Neural cell (in vitro differentiated cells): Measurements from ENCODE around the gene LRRC37A3. TPM values are rescaled to one million over a fixed set of nuclear protein-coding genes. Genes with fewer than 3 reads are reported as not detected.
"Not testable (repeated sequence)": the region's sequence is repeated elsewhere in the genome, so short reads cannot be mapped to it uniquely, and the experiment has no call there.

Experiments
- H2AFZ ChIP-seq: fragments of 200-600, 300-800 bp; sonication (generic), shearing (Covaris generic); 2 replicates; pipeline ENCODE4 v1.6.0; 2014; ENCODE audit warnings: low read depth, mild to moderate bottlenecking, antibody characterized with exemption, low read length, moderate library complexity
- H3F3A ChIP-seq: fragments of 200-600 bp; shearing (Covaris generic); 2 replicates; pipeline ENCODE4 v1.6.1; 2016; ENCODE audit warnings: mild to moderate bottlenecking, moderate library complexity, mixed read lengths, antibody characterized with exemption, low read length; ENCODE audit not compliant: insufficient read depth, poor library complexity, severe bottlenecking
- H3K27ac ChIP-seq: fragments of 200-600, 300-800 bp; sonication (generic), shearing (Covaris generic); 2 replicates; pipeline ENCODE4 v1.5.1; 2014; ENCODE audit warnings: mild to moderate bottlenecking, low read length, moderate library complexity
- H3K27me3 ChIP-seq: fragments of 300-800, 200-600 bp; sonication (generic), shearing (Covaris generic); 2 replicates; pipeline ENCODE4 v1.6.0; 2014; ENCODE audit warnings: mild to moderate bottlenecking, low read depth, low read length, moderate library complexity; ENCODE audit not compliant: insufficient read depth
- H3K36me3 ChIP-seq: fragments of 300-800, 200-600 bp; sonication (generic), shearing (Covaris generic); 2 replicates; pipeline ENCODE4 v1.5.1; 2014; ENCODE audit warnings: mild to moderate bottlenecking, antibody characterized with exemption, low read length, moderate library complexity; ENCODE audit not compliant: insufficient read depth
- H3K4me2 ChIP-seq: fragments of 300-800, 200-600 bp; sonication (generic), shearing (Covaris generic); 2 replicates; pipeline ENCODE4 v1.6.0; 2014; ENCODE audit warnings: mild to moderate bottlenecking, low read length
- H3K4me3 ChIP-seq: fragments of 300-800, 200-600 bp; sonication (generic), shearing (Covaris generic); 2 replicates; pipeline ENCODE4 v1.5.1; 2014; ENCODE audit warnings: mild to moderate bottlenecking, low read length, moderate library complexity
- H3K79me2 ChIP-seq: fragments of 200-600 bp; shearing (Covaris generic); replicated peaks from 2 replicates; pipeline ENCODE4 v1.6.0; 2014; ENCODE audit warnings: mild to moderate bottlenecking, low read length, moderate library complexity; ENCODE audit not compliant: insufficient read depth
- H3K9ac ChIP-seq: fragments of 300-800, 200-600 bp; sonication (generic), shearing (Covaris generic); 2 replicates; pipeline ENCODE4 v1.6.1; 2016; ENCODE audit warnings: mild to moderate bottlenecking, low read length, mixed read lengths
- H3K9me2 ChIP-seq: fragments of 200-600 bp; shearing (Covaris generic); 2 replicates; pipeline ENCODE4 v1.6.1; 2016; ENCODE audit warnings: mild to moderate bottlenecking, low read length, mixed read lengths; ENCODE audit not compliant: insufficient read depth
- H3K9me3 ChIP-seq: fragments of 200-600, 300-800 bp; sonication (generic), shearing (Covaris generic); 2 replicates; pipeline ENCODE4 v1.6.1; 2016; ENCODE audit warnings: mild to moderate bottlenecking, mixed run types, low read length, moderate library complexity, mixed read lengths
- H4K20me1 ChIP-seq: fragments of 200-600 bp; shearing (Covaris generic); 2 replicates; pipeline ENCODE4 v1.6.1; 2016; ENCODE audit warnings: mild to moderate bottlenecking, mixed run types; ENCODE audit not compliant: insufficient read depth
- EP300 ChIP-seq: fragments of 450-650 bp; conservative IDR thresholded peaks from 2 replicates; pipeline ENCODE4 v1.6.1; 2014; ENCODE audit warnings: antibody characterized with exemption, mild to moderate bottlenecking, moderate library complexity; ENCODE audit not compliant: poor library complexity, severe bottlenecking
- EZH2 ChIP-seq: fragments of 200-600, 300-800 bp; shearing (Covaris generic), sonication (generic); IDR thresholded peaks from 2 replicates; pipeline ENCODE4 v1.6.1; 2014; ENCODE audit warnings: antibody characterized with exemption, low read length, borderline replicate concordance, mild to moderate bottlenecking; ENCODE audit not compliant: insufficient read depth, poor library complexity, severe bottlenecking
- MXI1 ChIP-seq: fragments of 450-650 bp; conservative IDR thresholded peaks from 2 replicates; pipeline ENCODE4 v1.6.1; 2014; ENCODE audit warnings: antibody characterized with exemption, mild to moderate bottlenecking; ENCODE audit not compliant: poor library complexity, severe bottlenecking
- POLR2AphosphoS5 ChIP-seq: IDR thresholded peaks from 2 replicates; pipeline ENCODE4 v1.6.1; 2012
- RAD21 ChIP-seq: fragments of 450-650 bp; conservative IDR thresholded peaks from 2 replicates; pipeline ENCODE4 v1.6.1; 2014; ENCODE audit warnings: antibody characterized with exemption, mild to moderate bottlenecking, moderate library complexity
- SMC3 ChIP-seq: fragments of 450-650 bp; conservative IDR thresholded peaks from 2 replicates; pipeline ENCODE4 v1.6.1; 2014; ENCODE audit warnings: antibody characterized with exemption, mild to moderate bottlenecking, moderate library complexity; ENCODE audit not compliant: poor library complexity
- TAF1 ChIP-seq: IDR thresholded peaks from 2 replicates; pipeline ENCODE4 v1.6.1; 2012; ENCODE audit warnings: low read depth
- polyA plus RNA-seq: library from polyadenylated mRNA; depleted of rRNA; stranded (reverse); fragments of >200 nt; gene quantifications from 2 replicates; pipeline ENCODE4 v1.2.3, GENCODE V29; 2014
- TF ChIP-seq, protein P1 (sequence below): fragments of 450-650 bp; IDR thresholded peaks from 2 replicates; pipeline ENCODE4 v1.5.1; 2014; ENCODE audit warnings: antibody characterized with exemption, mild to moderate bottlenecking, moderate library complexity; ENCODE audit not compliant: poor library complexity, severe bottlenecking
- TF ChIP-seq, protein P2 (sequence below): IDR thresholded peaks from 2 replicates; pipeline ENCODE4 v1.6.1; 2012; ENCODE audit warnings: borderline replicate concordance

The LRRC37A3 gene
- polyA plus RNA-seq, 1 donor from 2014 or later = 5.3 TPM

DNA sequence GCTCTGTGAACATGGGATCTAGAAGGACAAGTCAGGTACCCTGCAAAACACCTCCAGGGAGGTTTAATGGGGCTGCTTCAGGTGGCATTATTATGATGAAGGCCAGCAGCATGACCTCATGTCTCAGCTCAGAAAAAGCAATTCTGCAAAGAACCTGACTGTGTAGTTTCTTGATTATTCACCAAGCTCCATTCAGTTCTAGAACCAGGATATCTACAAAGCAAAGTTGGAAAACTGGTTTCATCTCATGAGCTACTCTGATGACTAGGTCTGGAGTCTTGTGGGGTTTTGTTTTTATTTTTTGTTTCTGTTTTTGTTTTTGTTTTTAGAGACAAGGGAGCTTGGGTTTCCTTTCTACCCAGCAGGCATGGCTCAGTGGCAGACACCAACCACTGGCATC is 19.0 kb upstream of the LRRC37A3 start:
- H3K27ac ChIP-seq = no peak overlapping the region
- no peaks in the 10 kb centered on the region for H3K79me2 ChIP-seq
- H3K4me2 ChIP-seq = no peak overlapping the region
- no peaks in the 10 kb centered on the region for H3F3A ChIP-seq
- H3K4me3 ChIP-seq = no peak overlapping the region
- H3K9me2 ChIP-seq = no peaks in the 10 kb centered on the region
- H3K27me3 ChIP-seq = no peaks in the 10 kb centered on the region
- H3K9me3 ChIP-seq = no peaks in the 10 kb centered on the region
- H3K9ac ChIP-seq = no peak overlapping the region
- no peak overlapping the region for H2AFZ ChIP-seq
- H4K20me1 ChIP-seq = no peaks in the 10 kb centered on the region
- no peaks in the 10 kb centered on the region for H3K36me3 ChIP-seq
- no peak for TF ChIP-seq POLR2AphosphoS5
- no peak for TF ChIP-seq TAF1
- TF ChIP-seq EZH2 = no peak
- TF ChIP-seq, protein P1, sequence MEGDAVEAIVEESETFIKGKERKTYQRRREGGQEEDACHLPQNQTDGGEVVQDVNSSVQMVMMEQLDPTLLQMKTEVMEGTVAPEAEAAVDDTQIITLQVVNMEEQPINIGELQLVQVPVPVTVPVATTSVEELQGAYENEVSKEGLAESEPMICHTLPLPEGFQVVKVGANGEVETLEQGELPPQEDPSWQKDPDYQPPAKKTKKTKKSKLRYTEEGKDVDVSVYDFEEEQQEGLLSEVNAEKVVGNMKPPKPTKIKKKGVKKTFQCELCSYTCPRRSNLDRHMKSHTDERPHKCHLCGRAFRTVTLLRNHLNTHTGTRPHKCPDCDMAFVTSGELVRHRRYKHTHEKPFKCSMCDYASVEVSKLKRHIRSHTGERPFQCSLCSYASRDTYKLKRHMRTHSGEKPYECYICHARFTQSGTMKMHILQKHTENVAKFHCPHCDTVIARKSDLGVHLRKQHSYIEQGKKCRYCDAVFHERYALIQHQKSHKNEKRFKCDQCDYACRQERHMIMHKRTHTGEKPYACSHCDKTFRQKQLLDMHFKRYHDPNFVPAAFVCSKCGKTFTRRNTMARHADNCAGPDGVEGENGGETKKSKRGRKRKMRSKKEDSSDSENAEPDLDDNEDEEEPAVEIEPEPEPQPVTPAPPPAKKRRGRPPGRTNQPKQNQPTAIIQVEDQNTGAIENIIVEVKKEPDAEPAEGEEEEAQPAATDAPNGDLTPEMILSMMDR = no peak
- no peak for TF ChIP-seq RAD21
- TF ChIP-seq SMC3 = no peak
- no peak for TF ChIP-seq EP300
- TF ChIP-seq, protein P2, sequence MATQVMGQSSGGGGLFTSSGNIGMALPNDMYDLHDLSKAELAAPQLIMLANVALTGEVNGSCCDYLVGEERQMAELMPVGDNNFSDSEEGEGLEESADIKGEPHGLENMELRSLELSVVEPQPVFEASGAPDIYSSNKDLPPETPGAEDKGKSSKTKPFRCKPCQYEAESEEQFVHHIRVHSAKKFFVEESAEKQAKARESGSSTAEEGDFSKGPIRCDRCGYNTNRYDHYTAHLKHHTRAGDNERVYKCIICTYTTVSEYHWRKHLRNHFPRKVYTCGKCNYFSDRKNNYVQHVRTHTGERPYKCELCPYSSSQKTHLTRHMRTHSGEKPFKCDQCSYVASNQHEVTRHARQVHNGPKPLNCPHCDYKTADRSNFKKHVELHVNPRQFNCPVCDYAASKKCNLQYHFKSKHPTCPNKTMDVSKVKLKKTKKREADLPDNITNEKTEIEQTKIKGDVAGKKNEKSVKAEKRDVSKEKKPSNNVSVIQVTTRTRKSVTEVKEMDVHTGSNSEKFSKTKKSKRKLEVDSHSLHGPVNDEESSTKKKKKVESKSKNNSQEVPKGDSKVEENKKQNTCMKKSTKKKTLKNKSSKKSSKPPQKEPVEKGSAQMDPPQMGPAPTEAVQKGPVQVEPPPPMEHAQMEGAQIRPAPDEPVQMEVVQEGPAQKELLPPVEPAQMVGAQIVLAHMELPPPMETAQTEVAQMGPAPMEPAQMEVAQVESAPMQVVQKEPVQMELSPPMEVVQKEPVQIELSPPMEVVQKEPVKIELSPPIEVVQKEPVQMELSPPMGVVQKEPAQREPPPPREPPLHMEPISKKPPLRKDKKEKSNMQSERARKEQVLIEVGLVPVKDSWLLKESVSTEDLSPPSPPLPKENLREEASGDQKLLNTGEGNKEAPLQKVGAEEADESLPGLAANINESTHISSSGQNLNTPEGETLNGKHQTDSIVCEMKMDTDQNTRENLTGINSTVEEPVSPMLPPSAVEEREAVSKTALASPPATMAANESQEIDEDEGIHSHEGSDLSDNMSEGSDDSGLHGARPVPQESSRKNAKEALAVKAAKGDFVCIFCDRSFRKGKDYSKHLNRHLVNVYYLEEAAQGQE = no peak
- TF ChIP-seq MXI1 = no peak

DNA sequence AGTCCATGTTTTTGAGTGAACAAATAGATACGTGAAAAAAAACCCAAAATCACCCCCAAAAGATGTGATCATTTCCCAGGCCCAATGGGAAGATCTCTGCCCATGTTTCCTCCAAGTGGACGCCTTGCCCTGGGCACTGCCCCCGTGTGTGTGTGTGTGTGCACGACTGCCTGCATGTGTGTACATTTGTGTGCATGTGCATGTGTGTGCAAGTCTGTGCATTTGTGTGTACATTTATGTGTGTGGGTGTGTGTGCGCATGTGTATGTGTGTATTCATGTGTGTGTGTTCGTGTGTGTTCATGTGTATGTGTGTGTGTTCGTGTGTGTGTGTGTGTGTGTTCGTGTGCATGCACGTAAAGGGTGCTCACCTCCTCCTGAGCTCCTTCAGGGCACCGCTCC is 16.8 kb upstream of the LRRC37A3 start:
- no peaks in the 10 kb centered on the region for H3K27me3 ChIP-seq
- no peak overlapping the region for H3K4me2 ChIP-seq
- TF ChIP-seq POLR2AphosphoS5 = no peak
- no peak for TF ChIP-seq TAF1
- TF ChIP-seq EZH2 = no peak
- no peak for TF ChIP-seq EP300
- TF ChIP-seq, protein P1 = no peak
- TF ChIP-seq, protein P2 = no peak
- no peak for TF ChIP-seq SMC3
- TF ChIP-seq RAD21 = no peak
- TF ChIP-seq MXI1 = no peak
- H3K9ac ChIP-seq = no peak overlapping the region
- no peak overlapping the region for H2AFZ ChIP-seq
- no peaks in the 10 kb centered on the region for H3K9me3 ChIP-seq
- H3K79me2 ChIP-seq = no peaks in the 10 kb centered on the region
- H3F3A ChIP-seq = no peaks in the 10 kb centered on the region
- no peaks in the 10 kb centered on the region for H3K36me3 ChIP-seq
- H3K27ac ChIP-seq = no peak overlapping the region
- no peaks in the 10 kb centered on the region for H4K20me1 ChIP-seq
- no peaks in the 10 kb centered on the region for H3K9me2 ChIP-seq
- H3K4me3 ChIP-seq = no peak overlapping the region

DNA sequence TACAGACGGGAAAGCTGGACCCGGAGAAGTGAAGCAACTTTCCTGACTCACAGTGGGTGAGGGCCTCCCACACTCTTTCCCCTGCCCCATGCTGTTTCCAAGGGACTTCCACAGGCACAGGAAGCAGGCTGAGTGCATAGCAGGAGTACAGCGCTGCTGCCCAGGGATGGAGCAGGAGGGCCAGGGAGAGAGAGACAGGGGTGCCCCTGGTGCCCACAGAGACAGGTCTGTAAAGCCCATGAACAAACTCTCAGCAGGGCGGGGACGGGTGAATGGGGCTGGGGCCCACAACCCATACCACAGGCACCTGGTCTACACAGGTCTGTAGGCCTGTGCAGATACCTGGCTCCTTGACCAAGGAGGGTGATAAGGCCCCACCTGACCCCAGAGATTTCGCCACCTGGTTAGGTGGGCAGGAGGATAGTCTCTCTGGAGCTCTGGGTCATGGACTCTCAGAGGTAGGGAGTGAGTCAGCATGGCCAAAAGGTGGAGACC is 15.1 kb upstream of the LRRC37A3 start:
- H3K4me2 ChIP-seq, H4K20me1 ChIP-seq, H3K9me3 ChIP-seq, H3K27ac ChIP-seq, H3K4me3 ChIP-seq, H3K9me2 ChIP-seq, H3K27me3 ChIP-seq, H3K79me2 ChIP-seq, H3F3A ChIP-seq, H3K9ac ChIP-seq, H2AFZ ChIP-seq, H3K36me3 ChIP-seq: not testable (repeated sequence)
